ENCODE results near the gene SLC40A1.

DNA sequence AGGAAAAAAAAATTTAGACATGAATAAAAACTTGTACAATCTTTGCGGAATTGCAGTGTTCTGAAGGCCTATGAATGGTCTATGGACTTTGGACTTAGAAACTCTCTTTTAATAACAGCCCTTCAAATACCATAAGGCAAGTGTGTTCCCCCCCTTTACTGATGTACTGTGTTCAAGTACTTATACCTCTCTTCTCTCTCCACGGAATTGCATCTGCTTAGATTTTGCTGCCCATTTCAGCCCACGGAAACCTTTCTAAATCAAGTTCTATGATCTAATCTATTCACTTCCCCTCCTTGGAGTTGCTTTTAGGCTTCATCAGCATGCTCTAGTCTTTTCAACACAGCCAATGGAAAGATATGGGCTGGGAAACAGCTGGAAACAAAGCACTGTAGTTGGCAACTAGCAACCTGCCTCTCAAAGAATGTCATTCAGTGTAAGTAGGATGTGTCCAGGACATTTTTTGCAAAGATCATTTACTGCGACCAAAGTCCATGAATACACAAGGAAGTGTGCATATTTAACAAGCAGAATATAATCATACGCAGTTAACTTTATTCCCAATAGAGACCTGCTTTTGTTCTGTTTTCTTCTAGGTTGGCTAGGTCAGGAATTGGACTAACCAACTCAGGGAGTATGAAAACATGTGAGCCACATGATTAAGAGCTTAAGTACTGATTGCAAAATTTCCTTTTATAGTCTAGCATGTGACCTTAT is 58.0 kb downstream of the SLC40A1 start:
- TF ChIP-seq CTCF (conservative IDR thresholded peaks at IDR 0.05 in 1 of 2, IDR thresholded peaks at IDR 0.05 in 1 of 2; ENCODE audit: low read depth in 1 of 2, low read length in 2 of 2) (no peak), EZH2 (IDR thresholded peaks at IDR 0.05; ENCODE audit: low read length, missing control alignments) (no peak)
